HCT116 (cell line): ENCODE data around the gene THADA. TPM values are rescaled to one million over a fixed set of nuclear protein-coding genes. Genes with fewer than 3 reads are reported as not detected.

Source experiments
- ATAC-seq: fragments of 200-7000 bp; cut with Tn5 transposase; 2 replicates; pipeline ENCODE4 v1.9.1; 2020; ENCODE audit warnings: mild to moderate bottlenecking, moderate library complexity
- BruUV-seq: library from RNA; stranded (reverse); fragments of 400-500 nt; replicated peaks from 2 replicates; lab custom pipeline; 2021; lab: Mats Ljungman, UMichigan
- CTCF ChIA-PET: fragments of 300-600 bp; sonication (Branson Sonifier 250); formaldehyde crosslinking; loops from one replicate; lab custom pipeline; 2021; ENCODE audit warnings: antibody characterized with exemption; lab: Charles Lee
- POLR2A ChIA-PET: fragments of 300-600, 350-600 bp; sonication (Branson Sonifier 250); formaldehyde crosslinking; loops from one replicate; lab custom pipeline; 2021; ENCODE audit warnings: antibody characterized with exemption; lab: Charles Lee
- RAD21 ChIA-PET, 2 experiments: fragments of 300-600 bp; sonication (Branson Sonifier 250); formaldehyde crosslinking; loops; one replicate each; lab custom pipeline; 2023; ENCODE audit warnings: low total read pairs in 2 of 2; ENCODE audit not compliant: uncharacterized antibody in 2 of 2, unreplicated experiment in 2 of 2, low non-redundant PET in 1 of 2; lab: Charles Lee
- DNase-seq: peaks from one replicate; pipeline ENCODE4 v3.0.0-alpha.2; 2010; ENCODE audit warnings: low read depth, low spot score
- H2AFZ ChIP-seq: fragments of 200-600 bp; shearing (Covaris generic), sonication (generic); 2 replicates; pipeline ENCODE4 v1.6.1; 2017; ENCODE audit warnings: low read depth, mixed run types, mixed read lengths, antibody characterized with exemption, low read length; ENCODE audit not compliant: poor library complexity, severe bottlenecking
- H3K27ac ChIP-seq: 2 replicates; pipeline ENCODE4 v1.5.1; 2012; ENCODE audit warnings: low read depth, low read length
- H3K27me3 ChIP-seq: fragments of 200-600 bp; sonication (generic); 2 replicates; pipeline ENCODE4 v1.6.1; 2016; ENCODE audit warnings: mixed run types, low read length, mixed read lengths; ENCODE audit not compliant: insufficient read depth
- H3K36me3 ChIP-seq, 2 experiments: fragments of 200-500 bp in 1 of 2; fragments of 200-600 bp in 1 of 2; sonication (Bioruptor generic) in 1 of 2; sonication (generic) in 1 of 2; 2 replicates each; pipeline versions ENCODE4 v1.5.1 to v1.6.1; 2014 to 2016; ENCODE audit warnings: low read length in 2 of 2, inconsistent platforms in 1 of 2, mixed read lengths in 1 of 2, mixed run types in 1 of 2; ENCODE audit not compliant: insufficient read depth in 2 of 2, control insufficient read depth in 1 of 2
- H3K4me1 ChIP-seq, 2 experiments: fragments of 200-600 bp in 1 of 2; sonication (generic) in 1 of 2; 2 replicates each; pipeline versions ENCODE4 v1.5.1 to v1.6.1; 2012 to 2017; ENCODE audit warnings: low read length in 2 of 2, inconsistent platforms in 1 of 2, mild to moderate bottlenecking in 1 of 2, mixed read lengths in 1 of 2, mixed run types in 1 of 2, moderate library complexity in 1 of 2; ENCODE audit not compliant: insufficient read depth in 2 of 2, control insufficient read depth in 1 of 2
- H3K4me2 ChIP-seq: fragments of 200-600 bp; sonication (generic); 2 replicates; pipeline ENCODE4 v1.6.1; 2017; ENCODE audit warnings: mixed run types, low read length, mixed read lengths
- H3K4me3 ChIP-seq, 2 experiments: fragments of 200-600 bp in 1 of 2; sonication (generic) in 1 of 2; replicated peaks in 1 of 2; 2 replicates each; pipeline ENCODE4 v1.5.1; 2011 to 2016; ENCODE audit warnings: low read length in 2 of 2, control low read depth in 1 of 2, low read depth in 1 of 2, mild to moderate bottlenecking in 1 of 2, mixed read lengths in 1 of 2, mixed run types in 1 of 2
- H3K79me2 ChIP-seq: fragments of 200-600 bp; sonication (generic); 2 replicates; pipeline ENCODE4 v1.6.1; 2017; ENCODE audit warnings: mild to moderate bottlenecking, mixed run types, low read length, moderate library complexity, mixed read lengths; ENCODE audit not compliant: insufficient read depth
- H3K9ac ChIP-seq: fragments of 200-600 bp; sonication (generic); 2 replicates; pipeline ENCODE4 v1.6.1; 2016; ENCODE audit warnings: low read length, mixed read lengths
- H3K9me2 ChIP-seq: fragments of 200-600 bp; sonication (generic), shearing (Covaris generic); 2 replicates; pipeline ENCODE4 v1.6.1; 2017; ENCODE audit warnings: mixed run types, mild to moderate bottlenecking, moderate library complexity; ENCODE audit not compliant: insufficient read depth
- H3K9me3 ChIP-seq, 2 experiments: fragments of 200-500 bp in 1 of 2; fragments of 200-600 bp in 1 of 2; sonication (Bioruptor generic) in 1 of 2; sonication (generic) in 1 of 2; 2 replicates each; pipeline ENCODE4 v1.6.1; 2014 to 2017; ENCODE audit warnings: low read length in 2 of 2, mixed read lengths in 2 of 2, inconsistent platforms in 1 of 2, low read depth in 1 of 2, mild to moderate bottlenecking in 1 of 2, mixed run types in 1 of 2, moderate library complexity in 1 of 2; ENCODE audit not compliant: control insufficient read depth in 1 of 2, insufficient read depth in 1 of 2
- H4K20me1 ChIP-seq: fragments of 200-600 bp; sonication (generic), shearing (Covaris generic); 2 replicates; pipeline ENCODE4 v1.6.1; 2017; ENCODE audit warnings: mixed run types, mild to moderate bottlenecking, moderate library complexity; ENCODE audit not compliant: insufficient read depth
- ATF3 ChIP-seq: IDR thresholded peaks from 2 replicates; pipeline ENCODE4 v1.6.1; 2012
- CBX3 ChIP-seq: IDR thresholded peaks from 2 replicates; pipeline ENCODE4 v1.6.1; 2012; ENCODE audit warnings: low read depth
- ELF1 ChIP-seq: IDR thresholded peaks from 2 replicates; pipeline ENCODE4 v1.6.1; 2012; ENCODE audit warnings: low read depth, borderline replicate concordance
- FOSL1 ChIP-seq: IDR thresholded peaks from 2 replicates; pipeline ENCODE4 v1.6.1; 2012; ENCODE audit warnings: low read depth
- JUND ChIP-seq: IDR thresholded peaks from 2 replicates; pipeline ENCODE4 v1.6.1; 2012
- POLR2AphosphoS5 ChIP-seq: IDR thresholded peaks from 2 replicates; pipeline ENCODE4 v1.6.1; 2011; ENCODE audit warnings: mild to moderate bottlenecking, low read depth, low read length, moderate library complexity
- SIN3A ChIP-seq: IDR thresholded peaks from 2 replicates; pipeline ENCODE4 v1.6.1; 2012; ENCODE audit warnings: low read depth
- SRF ChIP-seq: IDR thresholded peaks from 2 replicates; pipeline ENCODE4 v1.6.1; 2012; ENCODE audit warnings: low read depth
- TCF7L2 ChIP-seq: IDR thresholded peaks from 2 replicates; pipeline ENCODE4 v1.7.0; 2011; ENCODE audit warnings: borderline replicate concordance, inconsistent platforms; ENCODE audit not compliant: insufficient read depth, insufficient read length; ENCODE audit errors: extremely low read depth
- YY1 ChIP-seq: IDR thresholded peaks from 2 replicates; pipeline ENCODE4 v1.6.1; 2011; ENCODE audit warnings: low read length, low read depth, moderate library complexity, mild to moderate bottlenecking; ENCODE audit not compliant: insufficient replicate concordance; ENCODE audit errors: extremely low read depth
- ZBTB33 ChIP-seq: IDR thresholded peaks from 2 replicates; pipeline ENCODE4 v1.6.1; 2011; ENCODE audit warnings: mild to moderate bottlenecking, low read length, moderate library complexity; ENCODE audit not compliant: insufficient replicate concordance; ENCODE audit errors: extremely low read depth
- ZFX ChIP-seq: fragments of 450-650 bp; IDR thresholded peaks from 2 replicates; pipeline ENCODE4 v1.6.1; 2017
- ZNF274 ChIP-seq: fragments of 200-500 bp; sonication (Bioruptor generic); IDR thresholded peaks from 2 replicates; pipeline ENCODE4 v1.6.1; 2014; ENCODE audit warnings: mild to moderate bottlenecking, low read depth, low read length, inconsistent platforms
- intact Hi-C: fragments of 100-400 bp; cut with micrococcal nuclease; formaldehyde crosslinking; loops from 2 replicates; pipeline ENCODE4 v1.10.0; 2022
- total RNA-seq: library from RNA; stranded (reverse); gene quantifications from one replicate; pipeline ENCODE4 v1.2.1, GENCODE V29; 2021; ENCODE audit not compliant: unreplicated experiment

Gene THADA
- total RNA-seq, 1 experiment from 2014 or later, result 30.7 TPM

- Histone ChIP-seq H3K36me3 (no peaks in the 10 kb centered on the region), H3K79me2 (no peaks in the 10 kb centered on the region), H3K9ac (no peak overlapping the region), H3K4me2 (no peak overlapping the region), H3K9me3 (no peaks in the 10 kb centered on the region), H3K4me3 (no peak overlapping the region), H4K20me1 (no peaks in the 10 kb centered on the region), H3K9me2 (no peaks in the 10 kb centered on the region), H3K4me1 (peaks cover 14 to 19% of the 10 kb centered on the region in 2 experiments), H3K27me3 (no peaks in the 10 kb centered on the region), H2AFZ (no peak overlapping the region), H3K27ac (no peak overlapping the region)
- ChIA-PET POLR2A (no interaction called here), CTCF (interaction anchor here (1.0 kb wide), 1 partner anchor 30 kb away, joined by 3 read pairs; no protein-coding TSS in a partner anchor), RAD21 (no interaction called here)
- BruUV-seq, result no TSS peak
- ATAC-seq (no peak), DNase-seq (no peak)
- intact Hi-C loops, result no loop called here
- no peak for TF ChIP-seq POLR2AphosphoS5
- TF ChIP-seq SRF, result no peak
- no peak for TF ChIP-seq ZNF274
- TF ChIP-seq JUND, result no peak
- no peak for TF ChIP-seq YY1
- TF ChIP-seq TCF7L2, result no peak
- no peak for TF ChIP-seq SIN3A
Observed at GRCh38 chr2:43258547-43259156, 337.2 kb downstream of the THADA start.

GRCh38 chr2:43255296-43255910, 340.4 kb downstream of the THADA start:
- ATAC-seq, result peak; percentile 47
- H3K9ac ChIP-seq, result no peak overlapping the region
- RAD21 ChIA-PET, result no interaction called here
- peak overlapping the region; percentile 20; the same call in 1 of the 2 replicates for H3K4me2 ChIP-seq
- peak overlapping the region; percentile 23; the same call in 1 of the 2 replicates for H3K27ac ChIP-seq
- no peaks in the 10 kb centered on the region for H4K20me1 ChIP-seq
- H2AFZ ChIP-seq, result no peak overlapping the region
- no TSS peak for BruUV-seq
- no peaks in the 10 kb centered on the region for H3K9me2 ChIP-seq
- POLR2A ChIA-PET, result interaction anchor here (0.6 to 1.5 kb wide), 2 partner anchors 29 to 282 kb away, joined by 3 read pairs; partner anchors contain the start of gene ZFP36L2
- no peak for DNase-seq
- no peaks in the 10 kb centered on the region for H3K9me3 ChIP-seq
- H3K4me3 ChIP-seq, result no peak overlapping the region
- H3K27me3 ChIP-seq, result no peaks in the 10 kb centered on the region
- H3K36me3 ChIP-seq, result no peaks in the 10 kb centered on the region
- H3K79me2 ChIP-seq, result no peaks in the 10 kb centered on the region
- H3K4me1 ChIP-seq, result peaks cover 19 to 26% of the 10 kb centered on the region in 2 experiments
- intact Hi-C loops, result no loop called here
- CTCF ChIA-PET, result interaction anchor here (1.4 kb wide), 1 partner anchor 26 kb away, joined by 3 read pairs; no protein-coding TSS in a partner anchor
- TF ChIP-seq SRF, result no peak
- TF ChIP-seq FOSL1, result no peak
- no peak; the same call in 1 of the 2 replicates for TF ChIP-seq ELF1
- no peak for TF ChIP-seq ATF3
- TF ChIP-seq CBX3, result no peak
- TF ChIP-seq ZBTB33, result no peak
- no peak for TF ChIP-seq ZFX
- peak; percentile 29 for TF ChIP-seq TCF7L2
